ENCODE measurements around the gene SGSM2.

SGSM2 gene

DNA sequence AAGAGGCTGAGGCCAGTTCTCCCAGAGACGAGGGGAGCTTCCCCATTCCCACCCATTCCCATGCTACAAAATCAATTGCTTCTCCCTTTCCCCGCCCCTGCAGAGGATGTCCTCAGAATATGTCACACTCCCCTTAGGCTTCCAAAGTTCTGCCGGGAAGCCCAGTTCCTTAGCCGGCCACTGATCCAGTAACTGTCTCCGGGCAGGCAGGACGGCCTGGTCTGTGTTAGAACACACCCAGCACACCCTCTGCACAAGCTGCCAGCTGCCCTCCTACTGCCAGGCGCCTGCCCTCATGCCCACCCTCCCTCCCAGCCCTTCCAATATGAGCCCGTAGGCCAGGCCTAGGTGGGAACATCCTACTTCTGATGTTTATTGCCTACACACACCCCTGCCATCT, 31.1 kb downstream of the SGSM2 start:
- Histone ChIP-seq H3K27ac (ENCODE audit: low read depth, low read length) (no peak overlapping the region), H3K4me3 (ENCODE audit: low read depth, low read length) (no peak overlapping the region), H3K36me3 (ENCODE audit: insufficient read depth, low read length) (no peaks in the 10 kb centered on the region), H3K79me2 (ENCODE audit: control insufficient read depth, insufficient read depth, low read length, unreplicated experiment) (no peaks in the 10 kb centered on the region), H3K27me3 (ENCODE audit: insufficient read depth, low read length) (no peaks in the 10 kb centered on the region), H3K4me1 (ENCODE audit: control insufficient read depth, insufficient read depth, low read length, unreplicated experiment) (no peaks in the 10 kb centered on the region), H2AFZ (ENCODE audit: low read length, unreplicated experiment) (no peak overlapping the region)

DNA sequence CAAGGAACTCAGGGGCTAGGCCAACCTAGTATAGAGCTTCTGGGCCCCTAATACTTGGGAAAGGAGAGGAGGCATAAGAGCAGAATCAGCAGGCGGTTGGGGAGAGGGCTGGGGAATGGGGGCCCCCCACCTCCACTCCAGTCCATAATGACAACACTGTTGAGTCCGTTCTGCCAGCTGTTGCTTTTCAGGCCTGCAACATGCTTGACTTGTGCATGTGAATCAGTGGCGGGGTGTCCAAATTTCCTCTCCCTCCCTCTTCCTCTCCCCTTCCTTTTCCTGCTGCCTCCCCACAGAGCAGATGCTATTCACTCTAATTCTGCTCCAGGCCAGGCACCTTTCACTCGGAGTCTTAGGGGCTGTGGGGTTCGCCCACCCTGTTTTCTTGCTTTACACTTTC, 31.7 kb downstream of the SGSM2 start:
- no peaks in the 10 kb centered on the region for H3K4me1 ChIP-seq (ENCODE audit: control insufficient read depth, insufficient read depth, low read length, unreplicated experiment)
- no peaks in the 10 kb centered on the region for H3K27me3 ChIP-seq (ENCODE audit: insufficient read depth, low read length)
- no peaks in the 10 kb centered on the region for H3K36me3 ChIP-seq (ENCODE audit: insufficient read depth, low read length)
- H3K4me3 ChIP-seq (ENCODE audit: low read depth, low read length) = no peak overlapping the region
- H3K79me2 ChIP-seq (ENCODE audit: control insufficient read depth, insufficient read depth, low read length, unreplicated experiment) = no peaks in the 10 kb centered on the region
- no peak overlapping the region for H3K27ac ChIP-seq (ENCODE audit: low read depth, low read length)
- no peak overlapping the region for H2AFZ ChIP-seq (ENCODE audit: low read length, unreplicated experiment)

DNA sequence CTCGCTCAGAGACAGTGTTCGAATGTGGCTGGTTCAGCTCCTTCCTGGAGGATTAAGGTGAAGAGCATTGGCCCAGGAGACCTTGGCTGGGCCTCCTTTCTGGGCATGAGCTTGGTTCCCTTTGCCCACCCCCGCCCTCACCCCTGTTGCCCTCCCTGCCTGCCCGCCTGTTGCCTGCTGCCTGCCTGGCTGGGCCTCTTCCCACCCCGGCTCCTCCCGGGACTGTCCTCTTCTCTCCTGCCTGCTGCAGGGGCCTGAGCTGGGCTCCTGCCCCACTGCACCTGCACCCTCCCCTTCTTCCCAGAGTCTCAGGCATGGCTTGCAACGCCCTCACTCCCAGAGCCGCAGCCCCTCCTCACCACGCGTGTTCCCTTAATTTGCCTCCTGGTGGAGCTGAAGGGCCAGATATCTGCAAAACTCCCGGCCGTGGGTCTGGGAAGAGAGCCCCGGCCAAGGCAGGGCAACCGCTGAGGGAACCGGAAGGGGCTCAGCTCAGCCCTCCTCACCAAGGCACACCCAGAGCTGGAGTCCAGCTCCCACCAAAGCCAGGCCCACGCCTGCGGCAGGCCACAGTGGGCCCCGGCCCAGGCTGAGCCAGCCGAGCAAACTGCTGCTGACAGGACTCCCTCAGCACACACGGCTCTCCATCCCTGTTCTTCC, 32.4 kb downstream of the SGSM2 start:
- H3K27ac ChIP-seq (ENCODE audit: low read depth, low read length) = no peak overlapping the region
- no peaks in the 10 kb centered on the region for H3K27me3 ChIP-seq (ENCODE audit: insufficient read depth, low read length)
- H3K79me2 ChIP-seq (ENCODE audit: control insufficient read depth, insufficient read depth, low read length, unreplicated experiment) = no peaks in the 10 kb centered on the region
- H3K4me1 ChIP-seq (ENCODE audit: control insufficient read depth, insufficient read depth, low read length, unreplicated experiment) = no peaks in the 10 kb centered on the region
- H3K36me3 ChIP-seq (ENCODE audit: insufficient read depth, low read length) = no peaks in the 10 kb centered on the region
- H3K4me3 ChIP-seq (ENCODE audit: low read depth, low read length) = no peak overlapping the region
- H2AFZ ChIP-seq (ENCODE audit: low read length, unreplicated experiment) = no peak overlapping the region

DNA sequence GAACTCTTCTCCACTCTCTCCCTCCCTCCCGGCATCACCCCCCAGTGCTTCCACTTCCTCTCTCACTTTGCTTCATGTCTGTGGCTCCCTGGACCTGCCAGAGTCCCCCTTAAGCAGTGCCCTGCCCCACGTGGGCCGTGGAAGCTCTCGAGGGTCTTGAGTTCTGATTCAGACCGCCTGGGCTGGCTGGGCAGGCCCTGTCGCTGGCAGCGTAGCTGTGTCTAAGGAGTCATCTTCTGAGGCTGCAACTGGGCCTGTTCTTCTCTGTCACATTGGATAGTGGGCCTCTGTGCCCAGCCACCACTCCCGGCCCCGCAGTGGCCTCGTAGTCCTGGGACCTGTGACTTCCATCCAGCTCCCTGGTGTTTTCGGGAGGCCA, 32.9 kb downstream of the SGSM2 start:
- Histone ChIP-seq H3K27me3 (ENCODE audit: insufficient read depth, low read length) (no peaks in the 10 kb centered on the region), H3K27ac (ENCODE audit: low read depth, low read length) (no peak overlapping the region), H3K36me3 (ENCODE audit: insufficient read depth, low read length) (no peaks in the 10 kb centered on the region), H3K4me1 (ENCODE audit: control insufficient read depth, insufficient read depth, low read length, unreplicated experiment) (no peaks in the 10 kb centered on the region), H3K4me3 (ENCODE audit: low read depth, low read length) (no peak overlapping the region), H2AFZ (ENCODE audit: low read length, unreplicated experiment) (no peak overlapping the region), H3K79me2 (ENCODE audit: control insufficient read depth, insufficient read depth, low read length, unreplicated experiment) (no peaks in the 10 kb centered on the region)

DNA sequence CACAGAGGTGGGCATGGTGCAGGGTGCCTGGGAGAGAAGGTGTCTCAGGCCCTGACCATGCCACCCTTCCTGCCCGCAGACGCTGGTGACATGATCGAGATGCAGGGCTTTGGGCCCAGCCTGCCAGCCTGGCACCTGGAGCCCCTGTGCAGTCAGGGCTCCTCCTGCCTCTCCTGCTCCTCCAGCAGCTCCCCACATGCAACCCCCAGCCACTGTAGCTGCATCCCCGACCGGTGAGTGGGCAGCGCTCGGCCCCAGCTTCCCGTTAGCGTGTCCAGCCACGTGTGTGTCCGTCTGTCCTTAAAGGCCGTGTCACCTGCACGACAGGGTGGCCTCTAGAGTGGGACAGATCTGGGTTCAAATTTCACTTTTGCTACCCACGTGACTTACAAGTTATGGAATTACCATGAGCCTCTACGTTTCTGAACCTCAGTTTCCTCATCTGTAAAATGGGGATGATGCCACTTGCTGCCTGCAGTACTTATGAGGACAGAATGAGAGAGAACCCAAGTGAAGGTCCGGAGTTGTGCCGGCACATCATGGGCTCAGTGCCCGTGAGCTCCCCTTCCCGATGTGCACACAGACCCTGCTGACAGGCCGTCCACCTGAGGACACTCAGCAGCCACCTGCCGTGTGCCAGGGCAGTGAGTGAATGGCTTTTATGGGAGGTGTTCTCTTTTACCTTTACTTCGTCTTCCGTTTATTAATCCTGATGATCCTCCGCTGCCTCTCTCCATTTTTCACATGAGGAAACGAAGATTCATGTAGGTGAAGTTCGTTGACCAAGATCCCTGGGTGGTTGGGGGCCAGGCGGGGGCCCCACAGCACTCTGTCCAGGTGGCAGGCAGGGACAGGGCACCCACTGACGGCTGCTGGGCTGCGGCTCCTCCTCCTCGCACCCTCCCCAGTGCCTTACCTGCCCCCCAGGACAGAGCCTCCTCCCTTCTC, 34.2 kb downstream of the SGSM2 start:
- Histone ChIP-seq H3K27ac (ENCODE audit: low read depth, low read length) (no peak overlapping the region), H3K4me3 (ENCODE audit: low read depth, low read length) (no peak overlapping the region), H3K36me3 (ENCODE audit: insufficient read depth, low read length) (no peaks in the 10 kb centered on the region), H3K79me2 (ENCODE audit: control insufficient read depth, insufficient read depth, low read length, unreplicated experiment) (no peaks in the 10 kb centered on the region), H2AFZ (ENCODE audit: low read length, unreplicated experiment) (no peak overlapping the region), H3K4me1 (ENCODE audit: control insufficient read depth, insufficient read depth, low read length, unreplicated experiment) (no peaks in the 10 kb centered on the region), H3K27me3 (ENCODE audit: insufficient read depth, low read length) (no peaks in the 10 kb centered on the region)

DNA sequence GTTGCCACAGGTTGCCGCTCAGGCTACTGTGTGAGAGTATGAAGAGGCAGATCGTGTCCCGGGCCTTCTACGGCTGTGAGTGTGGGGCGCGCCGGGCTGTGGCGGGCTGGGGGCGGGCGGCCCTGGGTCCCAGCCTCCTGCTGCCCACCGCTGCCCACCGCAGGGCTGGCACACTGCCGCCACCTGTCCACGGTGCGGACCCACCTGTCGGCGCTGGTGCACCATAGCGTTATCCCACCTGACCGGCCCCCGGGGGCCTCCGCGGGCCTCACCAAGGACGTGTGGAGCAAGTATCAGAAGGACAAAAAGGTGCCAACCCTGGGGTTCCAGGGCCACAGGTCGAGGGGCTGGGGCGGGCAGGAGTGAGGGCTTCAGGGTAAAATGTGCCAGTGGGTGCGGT, 34.9 kb downstream of the SGSM2 start:
- Histone ChIP-seq H3K27me3 (ENCODE audit: insufficient read depth, low read length) (no peaks in the 10 kb centered on the region), H3K4me1 (ENCODE audit: control insufficient read depth, insufficient read depth, low read length, unreplicated experiment) (no peaks in the 10 kb centered on the region), H3K4me3 (ENCODE audit: low read depth, low read length) (no peak overlapping the region), H2AFZ (ENCODE audit: low read length, unreplicated experiment) (no peak overlapping the region), H3K27ac (ENCODE audit: low read depth, low read length) (no peak overlapping the region), H3K79me2 (ENCODE audit: control insufficient read depth, insufficient read depth, low read length, unreplicated experiment) (no peaks in the 10 kb centered on the region), H3K36me3 (ENCODE audit: insufficient read depth, low read length) (no peaks in the 10 kb centered on the region)

DNA sequence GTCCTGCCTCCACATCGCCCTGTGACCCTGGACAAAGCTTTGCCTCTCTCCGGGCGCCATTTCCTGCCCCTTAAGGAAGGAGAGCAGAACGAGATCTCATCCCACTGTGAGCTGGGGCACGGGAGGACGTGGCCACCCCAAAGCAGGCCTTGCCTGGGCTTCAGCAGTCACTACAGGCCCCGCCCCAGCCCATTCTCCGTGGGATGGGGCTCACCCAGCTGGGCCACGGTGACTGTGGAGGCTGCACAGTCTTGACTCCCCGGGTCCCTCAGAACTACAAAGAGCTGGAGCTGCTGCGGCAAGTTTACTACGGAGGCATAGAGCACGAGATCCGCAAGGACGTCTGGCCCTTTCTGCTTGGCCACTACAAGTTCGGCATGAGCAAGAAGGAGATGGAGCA, 35.4 kb downstream of the SGSM2 start:
- Histone ChIP-seq H3K36me3 (ENCODE audit: insufficient read depth, low read length) (no peaks in the 10 kb centered on the region), H3K79me2 (ENCODE audit: control insufficient read depth, insufficient read depth, low read length, unreplicated experiment) (no peaks in the 10 kb centered on the region), H3K4me3 (ENCODE audit: low read depth, low read length) (no peak overlapping the region), H2AFZ (ENCODE audit: low read length, unreplicated experiment) (no peak overlapping the region), H3K27me3 (ENCODE audit: insufficient read depth, low read length) (no peaks in the 10 kb centered on the region), H3K4me1 (ENCODE audit: control insufficient read depth, insufficient read depth, low read length, unreplicated experiment) (no peaks in the 10 kb centered on the region), H3K27ac (ENCODE audit: low read depth, low read length) (no peak overlapping the region)

DNA sequence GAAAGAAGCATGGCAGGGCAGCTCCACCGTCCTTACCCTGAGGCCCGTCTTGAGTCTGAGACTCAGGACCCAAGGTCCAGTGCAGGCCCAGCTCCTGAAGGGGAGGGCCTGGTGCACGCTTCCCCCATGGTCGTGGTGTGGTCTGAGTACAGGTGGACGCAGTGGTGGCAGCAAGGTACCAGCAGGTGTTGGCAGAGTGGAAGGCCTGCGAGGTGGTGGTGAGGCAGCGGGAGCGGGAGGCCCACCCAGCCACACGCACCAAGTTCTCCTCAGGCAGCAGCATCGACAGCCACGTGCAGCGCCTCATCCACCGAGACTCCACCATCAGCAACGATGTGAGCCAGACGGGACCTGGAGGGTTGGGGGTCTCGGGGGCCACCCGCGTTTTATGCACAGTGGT, 35.9 kb downstream of the SGSM2 start:
- H3K27ac ChIP-seq (ENCODE audit: low read depth, low read length) = no peak overlapping the region
- no peaks in the 10 kb centered on the region for H3K4me1 ChIP-seq (ENCODE audit: control insufficient read depth, insufficient read depth, low read length, unreplicated experiment)
- no peak overlapping the region for H2AFZ ChIP-seq (ENCODE audit: low read length, unreplicated experiment)
- H3K79me2 ChIP-seq (ENCODE audit: control insufficient read depth, insufficient read depth, low read length, unreplicated experiment) = no peaks in the 10 kb centered on the region
- H3K27me3 ChIP-seq (ENCODE audit: insufficient read depth, low read length) = no peaks in the 10 kb centered on the region
- H3K4me3 ChIP-seq (ENCODE audit: low read depth, low read length) = no peak overlapping the region
- H3K36me3 ChIP-seq (ENCODE audit: insufficient read depth, low read length) = no peaks in the 10 kb centered on the region

DNA sequence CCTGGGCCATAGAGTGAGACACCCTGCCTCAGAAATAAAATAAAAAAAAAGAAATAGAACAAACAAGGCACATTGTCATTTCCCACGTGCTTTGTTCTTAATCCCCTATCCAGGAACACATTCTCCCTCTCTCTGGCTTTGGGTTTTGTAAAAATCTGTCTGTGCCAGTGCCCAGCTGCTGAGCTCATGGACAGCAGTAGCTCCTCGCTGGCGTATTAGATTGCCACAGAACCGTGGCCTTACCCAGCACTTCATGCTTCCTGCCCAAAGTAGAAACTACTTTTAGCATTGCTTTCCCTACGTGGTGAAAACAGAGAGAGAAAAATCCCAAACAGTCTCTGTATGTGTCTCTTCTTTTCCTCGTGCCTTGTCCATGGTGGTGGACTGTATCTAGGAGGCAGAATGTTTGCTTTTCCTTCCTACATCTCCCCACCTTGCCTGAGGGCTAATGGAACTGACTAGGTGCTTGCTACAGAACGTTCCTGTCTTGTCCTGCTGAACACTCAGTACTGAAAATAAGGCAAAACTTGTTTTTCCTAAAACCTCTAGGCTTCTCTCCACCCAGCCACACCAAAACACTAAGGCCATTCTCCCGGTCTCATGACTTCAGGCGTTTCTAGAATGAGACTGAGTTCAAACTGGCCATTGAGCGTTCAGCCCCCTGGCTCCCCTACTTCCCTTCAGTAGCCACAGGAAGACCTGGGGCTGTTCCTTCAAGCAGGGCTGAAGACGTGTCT, 37.4 kb downstream of the SGSM2 start:
- Histone ChIP-seq H2AFZ (ENCODE audit: low read length, unreplicated experiment) (no peak overlapping the region), H3K4me1 (ENCODE audit: control insufficient read depth, insufficient read depth, low read length, unreplicated experiment) (no peaks in the 10 kb centered on the region), H3K27me3 (ENCODE audit: insufficient read depth, low read length) (no peaks in the 10 kb centered on the region), H3K79me2 (ENCODE audit: control insufficient read depth, insufficient read depth, low read length, unreplicated experiment) (no peaks in the 10 kb centered on the region), H3K4me3 (ENCODE audit: low read depth, low read length) (no peak overlapping the region), H3K27ac (ENCODE audit: low read depth, low read length) (no peak overlapping the region), H3K36me3 (ENCODE audit: insufficient read depth, low read length) (no peaks in the 10 kb centered on the region)

DNA sequence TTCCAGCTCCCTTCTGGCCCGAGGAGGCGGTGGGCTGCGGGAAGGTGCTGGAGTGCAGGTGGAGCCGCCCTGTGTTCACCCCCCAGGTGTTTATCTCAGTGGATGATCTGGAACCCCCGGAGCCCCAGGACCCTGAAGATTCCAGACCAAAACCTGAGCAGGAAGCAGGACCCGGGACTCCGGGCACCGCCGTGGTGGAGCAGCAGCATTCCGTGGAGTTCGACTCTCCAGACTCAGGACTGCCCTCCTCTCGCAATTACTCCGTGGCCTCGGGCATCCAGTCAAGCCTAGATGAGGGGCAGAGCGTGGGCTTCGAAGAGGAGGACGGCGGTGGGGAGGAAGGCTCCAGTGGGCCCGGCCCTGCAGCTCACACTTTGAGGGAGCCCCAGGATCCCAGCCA, 38.1 kb downstream of the SGSM2 start:
- H3K36me3 ChIP-seq (ENCODE audit: insufficient read depth, low read length) = no peaks in the 10 kb centered on the region

More for the DNA sequence above, 38.1 kb downstream of the SGSM2 start:
- H2AFZ ChIP-seq (ENCODE audit: low read length, unreplicated experiment) = no peak overlapping the region
- H3K4me3 ChIP-seq (ENCODE audit: low read depth, low read length) = no peak overlapping the region
- no peaks in the 10 kb centered on the region for H3K79me2 ChIP-seq (ENCODE audit: control insufficient read depth, insufficient read depth, low read length, unreplicated experiment)
- no peak overlapping the region for H3K27ac ChIP-seq (ENCODE audit: low read depth, low read length)
- no peaks in the 10 kb centered on the region for H3K4me1 ChIP-seq (ENCODE audit: control insufficient read depth, insufficient read depth, low read length, unreplicated experiment)
- no peaks in the 10 kb centered on the region for H3K27me3 ChIP-seq (ENCODE audit: insufficient read depth, low read length)

All from ACC112 (cell line).